IMR-90 (cell line): ENCODE results near the gene CDRT4. TPM values are rescaled to one million over a fixed set of nuclear protein-coding genes. Genes with fewer than 3 reads are reported as not detected.

Experiments used
- ATAC-seq: fragments of 200-7000 bp; cut with Tn5 transposase; 2 replicates; pipeline ENCODE4 v1.9.1; 2020; ENCODE audit warnings: low read depth, mild to moderate bottlenecking, moderate library complexity
- BruUV-seq: library from RNA; stranded (reverse); fragments of 400-500 nt; replicated peaks from 2 replicates; lab custom pipeline; 2021; lab: Mats Ljungman, UMichigan
- CTCF ChIA-PET: fragments of 300-600 bp; formaldehyde crosslinking; extraction: SDS; loops from one replicate; lab custom pipeline; 2021; ENCODE audit warnings: antibody characterized with exemption; lab: Yijun Ruan, JAX
- POLR2A ChIA-PET: fragments of 300-600 bp; sonication (Branson Sonifier 250); formaldehyde crosslinking; loops from one replicate; lab custom pipeline; 2022; ENCODE audit warnings: antibody characterized with exemption; ENCODE audit not compliant: unreplicated experiment; lab: Charles Lee
- DNase-seq: peaks from one replicate; pipeline ENCODE4 v3.0.0; 2013
- H2AFZ ChIP-seq: replicated peaks from 2 replicates; pipeline ENCODE3; 2013; ENCODE audit warnings: low read length, mild to moderate bottlenecking; ENCODE audit not compliant: poor library complexity
- H2AK5ac ChIP-seq: 2 replicates; pipeline ENCODE4 v1.6.1; 2013; ENCODE audit warnings: low read depth, low read length, inconsistent platforms
- H2AK9ac ChIP-seq: replicated peaks from 2 replicates; pipeline ENCODE3; 2013; ENCODE audit warnings: mild to moderate bottlenecking, low read depth, low read length, moderate library complexity; ENCODE audit not compliant: poor library complexity
- H2BK120ac ChIP-seq: 2 replicates; pipeline ENCODE4 v1.6.1; 2013; ENCODE audit warnings: low read depth, low read length, inconsistent platforms
- H2BK15ac ChIP-seq: 3 replicates; pipeline ENCODE4 v1.6.1; 2013; ENCODE audit warnings: low read depth, low read length, inconsistent platforms
- H2BK20ac ChIP-seq: 2 replicates; pipeline ENCODE4 v1.6.1; 2013; ENCODE audit warnings: low read depth, mild to moderate bottlenecking, inconsistent platforms, low read length, moderate library complexity
- H2BK5ac ChIP-seq: 2 replicates; pipeline ENCODE4 v1.6.1; 2013; ENCODE audit warnings: mild to moderate bottlenecking, low read depth, low read length, inconsistent platforms; ENCODE audit not compliant: poor library complexity, severe bottlenecking
- H3K14ac ChIP-seq: replicated peaks from 2 replicates; pipeline ENCODE4 v1.6.1; 2013; ENCODE audit warnings: low read depth, low read length, inconsistent platforms
- H3K18ac ChIP-seq: 2 replicates; pipeline ENCODE4 v1.6.1; 2013; ENCODE audit warnings: low read depth, low read length, control low read depth
- H3K23ac ChIP-seq: 2 replicates; pipeline ENCODE4 v1.6.1; 2013; ENCODE audit warnings: low read depth, low read length, inconsistent platforms
- H3K27ac ChIP-seq: 2 replicates; pipeline ENCODE4 v1.5.1; 2013; ENCODE audit warnings: mild to moderate bottlenecking, control low read depth, low read length; ENCODE audit not compliant: insufficient read depth
- H3K27me3 ChIP-seq: 2 replicates; pipeline ENCODE4 v1.6.1; 2013; ENCODE audit warnings: low read length; ENCODE audit not compliant: control insufficient read depth, insufficient read depth
- H3K36me3 ChIP-seq: 2 replicates; pipeline ENCODE4 v1.6.1; 2013; ENCODE audit warnings: low read length, mixed read lengths; ENCODE audit not compliant: control insufficient read depth, insufficient read depth
- H3K4ac ChIP-seq: 2 replicates; pipeline ENCODE4 v1.6.1; 2013; ENCODE audit warnings: low read depth, low read length, inconsistent platforms
- H3K4me1 ChIP-seq: 2 replicates; pipeline ENCODE4 v1.6.1; 2013; ENCODE audit warnings: low read length, mixed read lengths; ENCODE audit not compliant: control insufficient read depth, insufficient read depth
- H3K4me2 ChIP-seq: 2 replicates; pipeline ENCODE4 v1.6.1; 2013; ENCODE audit warnings: low read depth, mild to moderate bottlenecking, control low read depth, low read length, moderate library complexity
- H3K4me3 ChIP-seq: 2 replicates; pipeline ENCODE4 v1.5.1; 2013; ENCODE audit warnings: low read depth, mild to moderate bottlenecking, control low read depth, low read length, moderate library complexity; ENCODE audit not compliant: insufficient read depth
- H3K56ac ChIP-seq: 2 replicates; pipeline ENCODE4 v1.6.1; 2013; ENCODE audit warnings: low read length, inconsistent platforms; ENCODE audit not compliant: insufficient read depth; ENCODE audit errors: extremely low read depth
- H3K79me1 ChIP-seq, 2 experiments: 2 replicates each; pipeline ENCODE4 v1.6.1; 2013; ENCODE audit warnings: low read length in 2 of 2, inconsistent platforms in 1 of 2, low read depth in 1 of 2
- H3K9ac ChIP-seq: 2 replicates; pipeline ENCODE4 v1.6.1; 2013; ENCODE audit warnings: low read depth, low read length, control low read depth
- H3K9me1 ChIP-seq: 2 replicates; pipeline ENCODE4 v1.6.1; 2013; ENCODE audit warnings: low read length, inconsistent platforms; ENCODE audit not compliant: insufficient read depth
- H3K9me3 ChIP-seq: 2 replicates; pipeline ENCODE4 v1.6.1; 2013; ENCODE audit warnings: low read length; ENCODE audit not compliant: control insufficient read depth, insufficient read depth
- H4K20me1 ChIP-seq: 2 replicates; pipeline ENCODE4 v1.6.1; 2013; ENCODE audit warnings: low read length, inconsistent platforms; ENCODE audit not compliant: insufficient read depth
- H4K5ac ChIP-seq: 2 replicates; pipeline ENCODE4 v1.6.1; 2013; ENCODE audit warnings: mild to moderate bottlenecking, low read depth, low read length, control low read depth
- H4K8ac ChIP-seq, 2 experiments: 2 replicates each; pipeline ENCODE4 v1.6.1; 2013; ENCODE audit warnings: low read depth in 2 of 2, low read length in 2 of 2, control low read depth in 1 of 2, inconsistent platforms in 1 of 2
- H4K91ac ChIP-seq: 2 replicates; pipeline ENCODE4 v1.6.1; 2013; ENCODE audit warnings: low read depth, low read length, inconsistent platforms; ENCODE audit not compliant: insufficient read depth
- CEBPB ChIP-seq: IDR thresholded peaks from 2 replicates; pipeline ENCODE4 v1.6.1; 2012; ENCODE audit warnings: low read depth, low read length, improper control_type of control experiment
- FOS ChIP-seq: fragments of 150-350 bp; IDR thresholded peaks from 2 replicates; pipeline ENCODE4 v1.6.1; 2016; ENCODE audit warnings: low read depth, low read length
- MAZ ChIP-seq: IDR thresholded peaks from 2 replicates; pipeline ENCODE4 v1.6.1; 2012; ENCODE audit warnings: low read depth, mild to moderate bottlenecking, low read length, improper control_type of control experiment, moderate library complexity, borderline replicate concordance
- SMC3 ChIP-seq: fragments of 150-350 bp; IDR thresholded peaks from 2 replicates; pipeline ENCODE4 v1.6.1; 2016; ENCODE audit warnings: low read depth, mild to moderate bottlenecking, antibody characterized with exemption, low read length, moderate library complexity
- WGBS, 2 experiments: methylation state at CpG; one replicate each; pipeline versions ENCODE4 v1.1.5 to v1.1.7; 2013; ENCODE audit warnings: missing lambda C conversion rate in 2 of 2; ENCODE audit not compliant: insufficient read length in 1 of 2; ENCODE audit errors: extremely low coverage in 2 of 2; 5-methylcytosine and 5-hydroxymethylcytosine counted together
- dilution Hi-C: fragments of 300-500 bp; cut with HindIII; formaldehyde crosslinking; loops from one replicate; pipeline ENCODE4 v1.14.3; 2018; ENCODE audit warnings: low sequenced_read_pairs; ENCODE audit not compliant: unreplicated experiment
- in situ Hi-C: fragments of 300-500 bp; cut with MboI; formaldehyde crosslinking; loops from 3 replicates; pipeline ENCODE4 v1.14.3; 2019; ENCODE audit warnings: low sequenced_read_pairs, inconsistent platforms, mixed read lengths
- intact Hi-C: fragments of 100-400 bp; cut with micrococcal nuclease; formaldehyde crosslinking; loops from 2 replicates; pipeline ENCODE4 v1.10.0; 2022
- polyA plus RNA-seq, 3 experiments: library from polyadenylated mRNA; depleted of rRNA; stranded (reverse); fragments of >200 nt; gene quantifications; 2 replicates each; pipeline ENCODE4 v1.2.3, GENCODE V29; 2012; ENCODE audit warnings: low replicate concordance in 1 of 3
- total RNA-seq: library from RNA; depleted of rRNA; stranded (reverse); fragments of >200 nt; gene quantifications from 2 replicates; pipeline ENCODE4 v1.2.3, GENCODE V29; 2012
- TF ChIP-seq, protein P1 (sequence below): conservative IDR thresholded peaks from 2 replicates; pipeline ENCODE4 v1.5.1; 2012; ENCODE audit warnings: mild to moderate bottlenecking, low read depth, low read length, improper control_type of control experiment

Gene CDRT4
- total and polyA plus RNA-seq, 2 of the 4 experiments (the other 2 are of a cell fraction) = 0.90 to 3.7 TPM

GRCh38 chr17:15444805-15445204 is 22.6 kb downstream of the CDRT4 start:
- no peak overlapping the region for H3K9ac ChIP-seq
- H3K79me1 ChIP-seq = no peaks in the 10 kb centered on the region
- no peaks in the 10 kb centered on the region for H3K9me3 ChIP-seq
- ATAC-seq (no peak), DNase-seq (no peak)
- no peak overlapping the region for H2AK5ac ChIP-seq
- H4K20me1 ChIP-seq = no peaks in the 10 kb centered on the region
- peaks cover 3% of the 10 kb centered on the region; the same call in 1 of the 2 replicates for H3K4me1 ChIP-seq
- H2AK9ac ChIP-seq = no peak overlapping the region
- no peak overlapping the region for H2BK5ac ChIP-seq
- H3K14ac ChIP-seq = no peak overlapping the region
- in situ Hi-C loops = no loop called here
- no peak overlapping the region for H4K8ac ChIP-seq
- no TSS peak for BruUV-seq
- dilution Hi-C loops = no loop called here
- no CpG with 5 or more reads among the region's 4 CpGs for WGBS, 2 experiments
- H3K9me1 ChIP-seq = no peaks in the 10 kb centered on the region; the same call in 1 of the 2 replicates
- H2AFZ ChIP-seq = no peak overlapping the region
- peaks cover 1% of the 10 kb centered on the region; the same call in 1 of the 2 replicates for H3K36me3 ChIP-seq
- H4K91ac ChIP-seq = no peak overlapping the region
- H3K4ac ChIP-seq = no peak overlapping the region
- no peak overlapping the region for H3K27ac ChIP-seq
- no peak overlapping the region for H3K4me3 ChIP-seq
- H2BK20ac ChIP-seq = no peak overlapping the region
- H3K4me2 ChIP-seq = no peak overlapping the region
- H3K56ac ChIP-seq = no peak overlapping the region
- POLR2A ChIA-PET = no interaction called here
- H4K5ac ChIP-seq = no peak overlapping the region
- H3K27me3 ChIP-seq = no peaks in the 10 kb centered on the region
- H2BK15ac ChIP-seq = no peak overlapping the region
- CTCF ChIA-PET = no interaction called here
- no peak overlapping the region for H3K18ac ChIP-seq
- H2BK120ac ChIP-seq = no peak overlapping the region
- H3K23ac ChIP-seq = no peak overlapping the region
- intact Hi-C loops = no loop called here
- no peak for TF ChIP-seq SMC3
- TF ChIP-seq, protein P1, sequence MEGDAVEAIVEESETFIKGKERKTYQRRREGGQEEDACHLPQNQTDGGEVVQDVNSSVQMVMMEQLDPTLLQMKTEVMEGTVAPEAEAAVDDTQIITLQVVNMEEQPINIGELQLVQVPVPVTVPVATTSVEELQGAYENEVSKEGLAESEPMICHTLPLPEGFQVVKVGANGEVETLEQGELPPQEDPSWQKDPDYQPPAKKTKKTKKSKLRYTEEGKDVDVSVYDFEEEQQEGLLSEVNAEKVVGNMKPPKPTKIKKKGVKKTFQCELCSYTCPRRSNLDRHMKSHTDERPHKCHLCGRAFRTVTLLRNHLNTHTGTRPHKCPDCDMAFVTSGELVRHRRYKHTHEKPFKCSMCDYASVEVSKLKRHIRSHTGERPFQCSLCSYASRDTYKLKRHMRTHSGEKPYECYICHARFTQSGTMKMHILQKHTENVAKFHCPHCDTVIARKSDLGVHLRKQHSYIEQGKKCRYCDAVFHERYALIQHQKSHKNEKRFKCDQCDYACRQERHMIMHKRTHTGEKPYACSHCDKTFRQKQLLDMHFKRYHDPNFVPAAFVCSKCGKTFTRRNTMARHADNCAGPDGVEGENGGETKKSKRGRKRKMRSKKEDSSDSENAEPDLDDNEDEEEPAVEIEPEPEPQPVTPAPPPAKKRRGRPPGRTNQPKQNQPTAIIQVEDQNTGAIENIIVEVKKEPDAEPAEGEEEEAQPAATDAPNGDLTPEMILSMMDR = no peak
- TF ChIP-seq CEBPB = no peak
- TF ChIP-seq MAZ = no peak
- no peak for TF ChIP-seq FOS
